ENCODE data around the gene TCAF2.
"Not testable (repeated sequence)": the region's sequence is repeated elsewhere in the genome, so short reads cannot be mapped to it uniquely, and the experiment has no call there.

The TCAF2 gene

GRCh38 chr7:143620646-143621045 lies at the start of gene TCAF2:
Gene TCAF2, plus strand, starts transcription at chr7:143620974.
- DNase-seq, result not testable (repeated sequence)

DNA sequence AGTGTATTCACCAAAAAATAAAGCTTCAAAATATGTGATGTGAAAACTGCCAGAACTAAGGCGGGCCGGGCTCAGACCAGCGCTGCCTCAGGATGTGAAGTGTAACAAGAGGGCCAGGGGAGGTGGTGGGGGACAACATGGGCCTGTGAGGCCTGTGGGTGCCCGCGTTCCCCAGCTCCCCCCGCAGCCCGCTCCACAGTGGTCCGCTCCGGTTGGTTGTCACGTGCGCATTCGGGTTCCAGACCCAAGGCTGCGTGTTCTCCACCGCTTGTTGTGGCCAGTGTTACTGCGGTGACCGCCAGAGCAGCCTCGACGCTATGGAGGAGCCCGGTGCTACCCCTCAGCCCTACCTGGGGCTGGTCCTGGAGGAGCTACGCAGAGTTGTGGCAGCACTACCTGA lies 49.3 kb upstream of the TCAF2 start, which contains the start of gene CTAGE15:
TSS of gene CTAGE15 (plus strand) at position 301 of the 400 bp plus-strand sequence. CDS start at position 318, 17 bp downstream.
- DNase-seq, result not testable (repeated sequence)

DNA sequence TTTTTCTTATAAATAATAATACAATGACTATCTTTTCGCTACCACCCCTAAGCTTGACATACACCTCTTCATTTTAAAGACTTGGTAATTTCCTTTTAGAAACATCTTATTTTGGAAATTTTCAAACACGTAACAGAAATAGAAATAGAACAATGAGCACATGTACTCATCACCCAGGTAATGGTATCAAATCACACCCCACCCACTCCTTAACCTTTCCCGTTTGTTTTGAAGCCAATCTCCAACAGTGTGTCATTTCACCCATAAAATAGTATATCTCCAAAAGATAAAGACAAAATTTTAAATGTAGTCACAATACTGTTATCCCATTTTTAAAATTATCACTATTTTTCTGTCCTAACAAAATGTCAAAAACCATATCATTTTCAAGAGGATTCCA lies 32.6 kb upstream of the TCAF2 start:
- not testable (repeated sequence) for DNase-seq

DNA sequence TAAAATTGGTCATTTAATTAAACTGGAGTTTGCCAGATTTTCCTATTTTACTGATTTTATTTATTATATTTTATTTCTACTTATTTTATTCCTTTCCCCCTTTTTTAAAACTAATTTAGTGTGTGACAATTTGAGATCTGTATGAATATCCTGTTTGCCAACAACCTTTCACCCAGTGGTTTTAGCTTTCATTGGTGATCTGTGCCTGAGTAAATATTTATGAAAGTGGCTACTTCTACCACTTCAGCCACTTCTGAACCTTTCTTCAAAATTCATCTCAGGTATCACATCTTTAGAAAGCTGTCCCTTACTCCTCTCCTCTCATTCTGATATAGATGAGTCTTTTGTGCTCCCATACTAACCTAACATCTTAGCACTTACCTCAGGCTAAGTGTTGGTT lies 30.9 kb upstream of the TCAF2 start:
- not testable (repeated sequence) for DNase-seq

DNA sequence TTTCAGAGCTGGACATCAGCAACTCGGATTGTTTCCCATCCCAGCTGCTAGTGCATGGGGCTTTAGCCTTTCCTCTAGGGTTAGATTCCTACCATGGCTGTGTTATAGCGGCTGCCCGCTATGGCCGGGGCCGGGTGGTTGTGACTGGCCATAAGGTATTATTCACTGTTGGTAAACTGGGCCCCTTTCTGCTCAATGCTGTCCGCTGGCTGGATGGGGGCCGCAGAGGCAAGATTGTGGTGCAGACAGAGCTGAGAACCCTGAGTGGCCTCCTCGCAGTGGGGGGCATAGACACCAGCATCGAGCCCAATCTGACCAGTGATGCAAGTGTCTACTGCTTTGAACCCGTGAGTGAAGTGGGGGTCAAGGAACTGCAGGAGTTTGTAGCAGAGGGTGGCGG lies 22.7 kb upstream of the TCAF2 start:
- not testable (repeated sequence) for DNase-seq

GRCh38 chr7:143603549-143603948 lies 17.2 kb upstream of the TCAF2 start:
- DNase-seq, result not testable (repeated sequence)

GRCh38 chr7:143606088-143606487 lies 14.7 kb upstream of the TCAF2 start:
- DNase-seq, result not testable (repeated sequence)

- DNase-seq, result not testable (repeated sequence)
These were observed 5.2 kb upstream of the TCAF2 start for GRCh38 chr7:143615545-143615944.

- not testable (repeated sequence) for DNase-seq
These were observed 3.6 kb upstream of the TCAF2 start for GRCh38 chr7:143617204-143617603.

- DNase-seq, result not testable (repeated sequence)
These were observed 716 bp upstream of the TCAF2 start for GRCh38 chr7:143620058-143620457.

GRCh38 chr7:143621175-143621574 lies 401 bp downstream of the TCAF2 start:
- not testable (repeated sequence) for DNase-seq

DNA sequence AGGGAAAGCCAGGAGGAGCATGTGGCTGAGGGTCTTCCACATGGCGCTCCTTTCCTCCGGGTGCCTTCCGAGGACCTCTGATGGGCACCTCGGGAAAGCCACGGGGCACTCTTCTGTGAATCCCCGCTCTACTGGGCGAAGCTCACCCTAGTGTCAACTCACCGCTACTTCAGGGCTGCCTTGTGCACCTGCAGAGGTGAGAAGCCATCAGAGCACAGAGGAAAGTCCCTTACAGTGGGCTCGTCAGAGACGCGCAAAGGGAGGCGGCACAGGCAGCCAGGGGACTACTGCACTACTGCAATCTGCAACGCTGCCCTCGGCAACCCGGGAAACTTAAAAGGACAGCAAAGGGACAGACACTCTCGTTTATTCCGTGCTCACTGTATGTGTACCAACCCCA lies 1.4 kb downstream of the TCAF2 start:
- not testable (repeated sequence) for DNase-seq

- not testable (repeated sequence) for DNase-seq
These were observed 9.9 kb downstream of the TCAF2 start for GRCh38 chr7:143630653-143631052.

- DNase-seq, result not testable (repeated sequence)
These were observed 11.7 kb downstream of the TCAF2 start for GRCh38 chr7:143632506-143632905.

DNA sequence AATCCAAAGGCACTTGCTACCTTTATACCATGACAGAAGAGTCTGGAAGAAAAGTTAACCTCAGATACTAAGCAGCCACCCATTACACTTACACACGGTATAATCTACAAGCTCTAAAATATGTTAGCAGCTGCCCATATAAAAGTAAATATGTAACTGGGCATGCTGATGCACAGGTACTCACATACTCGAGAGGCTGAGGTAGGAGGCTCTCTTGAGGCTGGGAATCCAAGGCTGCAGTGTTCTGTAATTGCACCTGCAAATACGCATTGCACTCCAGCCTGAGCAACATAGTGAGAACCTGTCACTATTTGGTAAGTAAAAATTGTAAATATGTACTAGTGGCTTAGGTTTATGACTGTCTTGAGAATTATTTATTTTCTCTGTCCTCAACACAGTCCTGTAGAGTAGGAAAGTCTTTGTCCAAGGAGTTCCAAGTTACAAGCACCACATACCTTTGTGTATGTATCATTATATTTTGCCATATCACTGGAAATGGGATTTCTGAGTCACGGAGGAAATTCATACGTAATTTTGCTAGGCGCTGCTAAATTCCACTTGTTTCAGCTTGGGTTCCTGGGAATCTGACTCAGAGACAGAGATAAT lies 12.3 kb downstream of the TCAF2 start:
- DNase-seq, result not testable (repeated sequence)

DNA sequence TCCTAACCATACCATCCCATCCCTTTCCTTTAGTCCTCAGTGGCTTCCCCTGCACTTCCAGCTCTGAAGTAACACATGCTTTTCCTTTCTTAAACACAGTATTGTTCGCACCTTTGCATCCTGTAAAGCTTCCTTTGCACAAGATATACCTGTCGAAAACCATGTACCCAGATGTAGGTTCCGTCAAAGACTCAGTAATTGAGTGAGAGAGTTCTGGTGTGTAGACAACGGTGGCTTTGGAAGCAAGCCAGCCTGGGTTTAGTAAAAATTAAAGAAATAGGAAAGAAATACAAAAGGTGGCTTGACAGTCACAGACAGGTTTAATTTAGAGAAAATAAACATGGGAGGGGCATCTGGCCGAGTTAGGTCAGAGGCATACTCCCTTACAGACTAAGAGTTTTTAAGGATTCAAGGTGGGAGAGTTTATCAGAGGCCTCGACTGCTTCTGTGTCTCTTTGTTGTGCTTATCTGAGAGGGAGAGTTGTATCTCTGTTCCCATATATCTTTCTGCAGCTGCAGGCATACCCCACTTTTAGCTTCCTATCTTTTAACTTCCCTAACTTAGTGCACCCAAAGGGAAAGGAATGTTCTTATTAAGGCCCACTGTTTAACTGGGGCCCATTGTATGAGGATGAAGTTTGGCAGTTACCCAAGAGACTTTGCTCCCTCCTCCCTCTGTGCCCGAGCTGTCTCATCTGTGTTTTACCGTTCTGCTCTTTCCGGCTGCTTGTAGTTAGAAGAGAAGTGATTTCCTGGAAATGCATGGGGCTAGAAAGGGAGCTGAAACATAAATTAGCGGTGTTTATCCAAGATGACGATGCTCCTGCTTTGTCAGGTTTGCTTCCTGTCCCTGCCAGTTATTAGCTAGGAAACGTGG lies 14.8 kb downstream of the TCAF2 start:
- DNase-seq, result not testable (repeated sequence)

- DNase-seq, result not testable (repeated sequence)
These were observed 18.6 kb downstream of the TCAF2 start for GRCh38 chr7:143639372-143639771.

DNA sequence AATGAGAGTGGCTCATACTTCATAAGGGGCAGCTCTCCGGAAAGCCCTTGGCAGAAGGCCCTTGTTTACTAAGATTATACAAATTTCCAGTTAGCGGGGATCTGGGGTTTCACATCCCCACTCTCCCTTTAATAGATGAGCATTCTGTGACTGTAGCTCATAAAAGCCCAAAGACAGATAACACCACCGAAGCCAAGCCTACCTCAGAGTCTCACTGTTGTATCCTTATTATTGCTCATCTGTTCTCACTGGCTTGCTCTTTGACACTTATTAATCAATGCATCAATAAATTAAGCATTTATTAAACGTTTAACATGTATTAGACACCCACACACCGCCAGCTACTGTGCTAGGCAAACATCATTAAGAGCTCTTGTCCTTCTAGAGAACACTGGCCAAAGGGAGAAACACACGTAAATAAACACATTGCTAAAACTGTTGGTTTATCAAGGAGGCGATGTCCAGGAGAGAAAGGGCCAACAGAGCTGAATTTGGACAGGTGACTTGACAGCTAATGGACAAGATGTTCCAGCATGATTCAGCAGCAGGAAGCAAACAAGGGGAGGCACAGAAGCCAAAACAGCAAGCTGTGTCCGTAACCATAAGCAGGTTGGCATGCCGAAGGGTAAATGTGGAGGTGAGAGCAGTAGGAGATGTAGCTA lies 19.9 kb downstream of the TCAF2 start:
- DNase-seq, result not testable (repeated sequence)

DNA sequence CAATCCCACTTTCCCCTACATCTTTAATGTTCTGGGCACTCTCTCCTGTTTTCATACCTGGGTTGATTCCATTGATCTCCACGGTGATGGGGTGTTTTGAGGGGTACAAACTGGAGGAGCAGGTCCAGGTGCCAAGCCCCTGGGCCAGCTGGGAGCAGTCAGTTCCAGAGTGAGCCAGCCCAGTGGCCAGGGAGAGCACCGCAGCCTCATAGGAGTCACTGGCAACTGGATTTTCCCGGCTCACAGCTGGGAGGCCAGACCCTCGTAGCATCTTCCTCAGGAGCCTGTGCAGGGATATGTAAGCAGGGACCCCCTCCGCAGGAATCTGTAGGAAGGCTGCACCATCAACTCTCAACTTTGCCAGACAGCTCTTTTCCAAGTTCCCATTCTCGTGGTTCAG lies 25.8 kb downstream of the TCAF2 start:
- DNase-seq, result not testable (repeated sequence)

DNA sequence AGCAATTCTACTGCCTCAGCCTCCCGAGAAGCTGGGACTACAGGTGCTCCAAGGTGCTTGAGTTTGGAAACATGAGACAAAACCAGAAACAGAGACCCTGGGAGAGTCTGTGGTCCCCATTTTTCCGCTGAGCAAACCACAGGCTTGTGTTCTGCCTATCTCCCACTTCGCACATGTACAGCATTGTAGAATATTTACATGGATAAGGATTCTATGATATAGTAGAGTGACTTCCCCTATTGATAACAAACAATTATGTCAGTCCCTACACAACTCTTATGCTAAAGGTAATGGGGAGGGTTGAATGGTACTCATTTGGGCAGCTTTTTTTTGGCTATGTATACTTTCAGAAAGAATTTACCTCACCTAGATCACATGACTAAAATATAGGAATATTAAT lies 29.1 kb downstream of the TCAF2 start:
- DNase-seq, result not testable (repeated sequence)

- DNase-seq, result not testable (repeated sequence)
These were observed 29.7 kb downstream of the TCAF2 start for GRCh38 chr7:143650447-143650846.

Measured in anterior cingulate cortex (tissue), 58 donors.